ENCODE data around the gene HIC1.

The HIC1 gene

DNA sequence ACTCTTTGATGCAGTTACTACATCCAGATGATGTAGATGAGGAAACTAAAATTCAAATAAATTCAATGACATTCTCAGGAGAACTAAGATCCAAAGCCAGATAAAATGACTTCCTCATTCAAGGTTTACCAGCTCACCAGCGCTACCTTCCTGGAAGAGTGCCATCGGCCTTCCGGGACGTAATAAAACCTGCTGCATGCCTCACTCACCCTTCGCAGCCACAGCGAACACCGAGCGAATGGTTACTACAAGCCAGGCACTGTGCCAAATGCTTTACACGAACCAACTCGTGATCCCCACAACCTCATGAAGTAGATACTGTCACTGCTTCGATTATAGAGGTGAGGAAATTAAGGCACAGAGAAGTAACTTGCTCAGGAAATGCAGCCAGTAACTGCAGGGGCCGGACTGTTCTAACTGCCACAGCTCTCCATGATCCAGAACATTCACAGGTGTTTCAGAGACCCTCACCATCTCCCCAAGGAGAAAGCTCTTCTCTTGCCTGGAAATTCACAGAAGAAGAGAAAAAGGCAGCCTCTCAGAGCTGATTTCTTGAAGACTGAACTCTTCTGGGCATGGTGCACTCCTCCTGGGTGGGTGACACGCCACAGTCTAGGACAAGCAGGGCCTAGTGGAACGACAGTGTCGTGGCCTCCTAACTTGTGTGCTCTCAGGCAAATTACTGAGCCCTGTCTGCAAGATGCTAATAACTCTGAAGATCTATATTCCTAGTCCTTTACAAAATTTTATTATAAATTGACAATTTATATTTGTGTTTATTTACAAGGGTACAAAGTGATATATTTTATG lies 46.8 kb downstream of the HIC1 start:
- no peak overlapping the region for H3K4me3 ChIP-seq (ENCODE audit: low read depth, low read length)

DNA sequence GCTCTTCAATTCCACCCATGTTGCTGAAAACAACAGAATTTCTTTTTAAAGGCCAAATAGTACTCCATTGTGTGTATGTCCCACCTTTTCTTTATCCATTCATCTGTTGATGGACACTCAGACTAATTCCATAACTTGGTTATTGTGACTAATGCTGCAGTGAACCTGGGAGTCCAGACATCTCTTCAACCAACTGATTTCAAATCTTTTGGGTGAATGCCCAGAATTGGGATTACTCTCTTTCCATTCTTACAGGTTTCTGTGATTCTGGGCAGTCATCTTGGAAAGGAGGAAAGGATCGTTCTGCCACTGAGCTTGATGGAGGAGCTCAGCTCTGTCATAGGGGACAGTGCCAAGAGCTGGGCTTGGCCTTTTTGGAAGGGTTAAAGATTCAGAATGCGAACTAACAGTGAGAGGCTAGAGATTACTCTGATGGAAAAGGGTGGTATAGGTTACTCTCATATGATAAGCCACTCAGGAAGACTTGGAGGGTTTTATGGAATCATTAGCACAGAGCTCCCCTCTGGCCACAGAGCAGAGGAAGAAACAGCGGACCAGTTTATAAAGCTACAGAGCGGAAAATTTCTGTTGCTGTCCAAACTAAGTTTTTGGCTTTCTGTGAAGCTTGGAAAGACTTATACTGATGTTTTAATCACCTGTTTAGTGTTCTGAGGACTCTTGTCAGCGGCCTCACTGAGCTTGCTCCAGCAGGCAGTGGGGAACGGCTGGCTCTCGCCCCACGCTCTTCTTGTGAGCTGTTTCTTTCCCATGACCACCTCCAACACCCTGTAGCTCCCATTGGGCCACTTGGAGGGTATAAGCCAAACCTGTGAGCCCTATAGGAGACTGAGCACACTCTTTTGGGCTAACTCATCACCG lies 48.3 kb downstream of the HIC1 start:
- no peak overlapping the region for H3K4me3 ChIP-seq (ENCODE audit: low read depth, low read length)

DNA sequence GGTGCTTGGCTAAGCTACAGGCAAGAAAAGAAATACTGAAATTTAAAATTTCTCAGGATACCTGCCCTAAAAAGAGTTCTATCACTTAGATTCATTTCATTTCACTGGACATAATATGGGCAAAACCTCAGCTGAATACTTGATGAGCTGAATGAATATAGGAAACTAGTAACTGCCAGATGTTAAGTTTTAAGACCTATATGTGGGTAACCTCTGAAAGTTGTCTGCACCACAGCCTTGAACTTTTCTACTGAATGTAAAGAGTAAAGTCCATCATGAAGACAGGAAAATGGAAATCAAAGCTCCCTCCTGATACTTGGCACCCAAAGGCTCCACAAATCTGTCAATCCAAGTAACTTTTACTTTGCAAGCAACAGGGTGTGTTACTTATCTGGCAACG lies 50.8 kb downstream of the HIC1 start:
- H3K4me3 ChIP-seq (ENCODE audit: low read depth, low read length): no peak overlapping the region

DNA sequence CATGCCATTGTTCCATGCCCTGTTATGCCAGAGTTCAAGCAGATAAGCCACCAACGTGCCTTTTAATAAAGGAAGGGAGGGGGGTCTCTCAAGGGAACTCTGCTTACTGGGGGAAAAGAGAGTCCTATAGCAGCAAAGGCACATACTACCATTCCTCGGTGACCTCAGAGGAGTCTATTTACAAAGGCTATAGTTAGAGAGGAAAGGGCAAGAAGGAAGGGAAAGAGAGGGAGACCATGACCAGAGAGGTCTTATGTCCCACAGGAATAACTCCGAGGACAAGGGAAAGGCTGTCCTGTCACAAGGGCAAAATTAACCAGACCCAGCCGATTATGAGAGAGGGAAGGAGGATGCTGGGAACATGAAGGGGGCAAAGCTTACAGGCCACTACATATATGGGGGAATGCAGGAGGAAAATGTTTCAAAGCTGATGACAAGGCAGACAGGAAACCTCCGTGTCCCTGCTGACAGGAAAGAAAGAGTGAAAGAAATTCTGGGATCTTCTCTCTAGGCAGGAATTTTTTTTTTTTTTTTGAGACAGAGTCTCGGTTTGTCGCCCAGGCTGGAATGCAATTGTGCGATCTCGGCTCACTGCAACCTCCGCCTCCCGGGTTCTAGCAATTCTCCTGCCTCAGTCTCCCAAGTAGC lies 51.5 kb downstream of the HIC1 start:
- H3K4me3 ChIP-seq (ENCODE audit: low read depth, low read length): no peak overlapping the region

GRCh38 chr17:2107050-2107449 lies 52.1 kb downstream of the HIC1 start:
- no peak overlapping the region for H3K4me3 ChIP-seq (ENCODE audit: low read depth, low read length)

DNA sequence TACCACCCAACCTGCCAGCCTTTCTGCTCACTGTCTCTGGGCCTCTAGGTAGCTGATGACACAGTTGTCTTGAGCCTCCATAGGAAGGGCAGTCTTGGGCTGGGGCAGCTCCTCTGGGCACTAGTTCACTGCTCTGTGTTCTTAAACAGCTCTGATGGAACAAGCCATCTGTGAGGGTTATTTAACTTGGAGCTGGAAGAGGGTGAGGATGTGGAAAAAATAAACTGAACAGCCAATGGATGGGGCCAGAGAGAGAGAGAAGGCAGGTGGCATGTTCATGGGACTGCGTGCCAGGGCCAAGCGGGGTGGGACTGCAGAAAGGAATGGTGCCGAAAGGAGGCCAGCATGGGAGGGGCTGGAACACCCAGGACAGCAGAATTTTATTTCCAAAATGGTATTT lies 52.6 kb downstream of the HIC1 start:
- no peak overlapping the region for H3K4me3 ChIP-seq (ENCODE audit: low read depth, low read length)

DNA sequence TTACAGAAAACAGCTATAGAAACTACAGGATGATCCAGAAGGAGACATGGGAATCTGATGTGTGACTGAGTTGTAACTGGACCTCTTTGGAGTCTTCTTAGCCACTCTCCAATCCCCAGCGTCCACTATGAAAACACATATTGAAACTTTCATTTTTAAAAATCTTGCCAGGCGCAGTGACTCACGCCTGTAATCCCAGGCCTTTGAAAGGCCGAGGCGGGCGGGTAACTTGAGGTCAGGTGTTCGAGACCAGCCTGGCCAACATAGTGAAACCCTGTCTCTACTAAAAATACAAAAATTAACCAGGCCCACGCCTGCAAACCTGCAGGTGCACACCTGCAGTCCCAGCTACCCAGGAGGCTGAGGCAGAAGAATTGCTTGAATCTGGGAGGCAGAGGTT lies 53.3 kb downstream of the HIC1 start:
- no peak overlapping the region for H3K4me3 ChIP-seq (ENCODE audit: low read depth, low read length)

GRCh38 chr17:2110436-2110835 lies 55.5 kb downstream of the HIC1 start:
- no peak overlapping the region for H3K4me3 ChIP-seq (ENCODE audit: low read depth, low read length)

DNA sequence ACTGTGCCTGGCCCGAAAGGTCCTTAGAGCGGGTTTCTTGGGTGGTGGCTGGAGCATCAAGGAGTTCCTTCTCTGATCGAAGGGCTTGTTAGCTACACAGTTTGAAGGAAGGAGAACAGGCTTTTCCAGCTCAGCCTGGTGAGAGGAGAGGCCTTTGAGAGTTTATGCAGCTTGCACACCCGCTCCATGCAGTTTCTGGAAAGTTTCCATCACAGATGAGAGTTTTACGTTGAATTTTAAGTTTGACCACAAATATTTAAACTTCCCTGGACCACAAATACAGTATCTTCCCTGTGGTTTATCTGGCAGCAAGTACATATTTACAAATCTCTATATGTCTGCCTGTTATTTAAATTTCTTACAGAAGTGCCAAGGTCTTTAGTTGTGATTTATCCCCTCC lies 56.8 kb downstream of the HIC1 start:
- no peak overlapping the region for H3K4me3 ChIP-seq (ENCODE audit: low read depth, low read length)

All from iPS-11a (cell line).